K562 (cell line): ENCODE data around the gene GPX6. TPM values are rescaled to one million over a fixed set of nuclear protein-coding genes. Genes with fewer than 3 reads are reported as not detected.

Experiments used
- ATAC-seq: fragments of 200-7000 bp; cut with Tn5 transposase; 3 replicates; pipeline ENCODE4 v1.9.1; 2020; ENCODE audit warnings: moderate library complexity
- Bru-seq: library from RNA; stranded (reverse); fragments of 400-500 nt; gene quantifications from one replicate; lab custom pipeline; 2021; lab: Mats Ljungman, UMichigan
- BruChase-seq, 2 experiments: library from RNA; stranded (reverse); fragments of 400-500 nt; gene quantifications; one replicate each; lab custom pipeline; 2021; lab: Mats Ljungman, UMichigan
- BruUV-seq: library from RNA; stranded (reverse); fragments of 400-500 nt; replicated peaks from 2 replicates; lab custom pipeline; 2021; lab: Mats Ljungman, UMichigan
- CTCF ChIA-PET: fragments of 300-600 bp; formaldehyde crosslinking; extraction: SDS; loops from one replicate; lab custom pipeline; 2021; ENCODE audit warnings: low intra/inter-chr PET ratio; lab: Yijun Ruan, JAX
- POLR2A ChIA-PET: fragments of 300-600, 350-650 bp; sonication (Branson Sonifier 250); formaldehyde crosslinking; extraction: SDS; loops from one replicate; lab custom pipeline; 2021; ENCODE audit warnings: antibody characterized with exemption, inconsistent platforms; lab: Yijun Ruan, JAX
- DNase-seq, 4 experiments: peaks; one replicate each; pipeline versions ENCODE4 v3.0.0 to v3.0.0-alpha.2; 2011 to 2018; ENCODE audit warnings: low spot score in 3 of 4, mixed read lengths in 3 of 4; ENCODE audit errors: extremely low read depth in 1 of 4
- FAIRE-seq: peaks from 2 replicates; lab custom pipeline; 2011; peaks lifted over from hg19 to GRCh38; lab: Jason Lieb, UNC
- H2AFZ ChIP-seq: 2 replicates; pipeline ENCODE4 v1.6.0; 2011; ENCODE audit warnings: low read depth, low read length, control low read depth, inconsistent platforms
- H3K27ac ChIP-seq: fragments of 200-600 bp; 3 replicates; pipeline ENCODE4 v1.8.0; 2011; ENCODE audit warnings: low read depth, mild to moderate bottlenecking, control low read depth, inconsistent platforms, low read length, moderate library complexity, mixed read lengths; ENCODE audit errors: extremely low read depth
- H3K27me3 ChIP-seq, 2 experiments: fragments of 300-600 bp in 1 of 2; 2 replicates in 1 of 2; 3 replicates in 1 of 2; pipeline versions ENCODE4 v1.6.0 to v1.8.0; 2011; ENCODE audit warnings: inconsistent platforms in 2 of 2, low read length in 2 of 2, mild to moderate bottlenecking in 1 of 2, mixed read lengths in 1 of 2, moderate library complexity in 1 of 2; ENCODE audit not compliant: control insufficient read depth in 2 of 2, insufficient read depth in 2 of 2
- H3K36me3 ChIP-seq: fragments of 300-600 bp; 3 replicates; pipeline ENCODE4 v1.8.0; 2011; ENCODE audit warnings: mild to moderate bottlenecking, low read length, inconsistent platforms; ENCODE audit not compliant: control insufficient read depth, insufficient read depth
- H3K4me1 ChIP-seq, 2 experiments: fragments of 200-600 bp in 1 of 2; replicated peaks in 1 of 2; 2 replicates in 1 of 2; 3 replicates in 1 of 2; pipeline versions ENCODE4 v1.5.1 to v1.8.0; 2011; ENCODE audit warnings: inconsistent platforms in 2 of 2, low read length in 2 of 2, mild to moderate bottlenecking in 1 of 2, mixed read lengths in 1 of 2, moderate library complexity in 1 of 2; ENCODE audit not compliant: control insufficient read depth in 2 of 2, insufficient read depth in 2 of 2
- H3K4me2 ChIP-seq: 2 replicates; pipeline ENCODE4 v1.6.1; 2011; ENCODE audit warnings: low read length, control low read depth, inconsistent platforms, mixed read lengths; ENCODE audit not compliant: insufficient read depth
- H3K4me3 ChIP-seq: fragments of 200-600 bp; sonication (generic), shearing (Covaris generic); 2 replicates; pipeline ENCODE4 v1.5.1; 2016; ENCODE audit warnings: control low read depth, inconsistent platforms
- H3K79me2 ChIP-seq: fragments of 200-600 bp; 3 replicates; pipeline ENCODE4 v1.8.0; 2011; ENCODE audit warnings: low read length, inconsistent platforms; ENCODE audit not compliant: control insufficient read depth, insufficient read depth
- H3K9ac ChIP-seq, 2 experiments: 2 replicates each; pipeline versions ENCODE4 v1.6.0 to v1.6.1; 2011; ENCODE audit warnings: low read depth in 2 of 2, low read length in 2 of 2, control low read depth in 1 of 2, inconsistent platforms in 1 of 2, mild to moderate bottlenecking in 1 of 2, mixed read lengths in 1 of 2; ENCODE audit not compliant: insufficient read depth in 1 of 2
- H3K9me1 ChIP-seq: one replicate; pipeline ENCODE4 v1.6.0; 2011; ENCODE audit warnings: inconsistent platforms, mild to moderate bottlenecking, low read length, moderate library complexity; ENCODE audit not compliant: control insufficient read depth, insufficient read depth
- H3K9me3 ChIP-seq: replicated peaks from 2 replicates; pipeline ENCODE4 v1.5.1; 2011; ENCODE audit warnings: low read depth, low read length, inconsistent platforms; ENCODE audit not compliant: control insufficient read depth, insufficient read depth
- H4K20me1 ChIP-seq: replicated peaks from 2 replicates; pipeline ENCODE4 v1.6.1; 2011; ENCODE audit warnings: low read length, inconsistent platforms, mixed read lengths; ENCODE audit not compliant: control insufficient read depth, insufficient read depth
- NCOR1 ChIP-seq: fragments of 450-650 bp; IDR thresholded peaks from 2 replicates; pipeline ENCODE4 v1.6.1; 2016; ENCODE audit warnings: mild to moderate bottlenecking, moderate library complexity
- PHB ChIP-seq: fragments of 250-450 bp; sonication (Bioruptor Pico); IDR thresholded peaks from 2 replicates; pipeline ENCODE4 v1.5.0; 2021
- POLR2B ChIP-seq: fragments of 450-650 bp; IDR thresholded peaks from 2 replicates; pipeline ENCODE4 v1.6.1; 2018; ENCODE audit warnings: low read depth; ENCODE audit not compliant: partially characterized antibody
- RBM15 ChIP-seq: fragments of 200-400 bp; formaldehyde crosslinking; IDR thresholded peaks from 2 replicates; pipeline ENCODE4 v1.6.1; 2018; ENCODE audit warnings: mild to moderate bottlenecking, low read length, moderate library complexity; ENCODE audit not compliant: insufficient read depth
- ZNF124 ChIP-seq: sonication (generic); formaldehyde crosslinking; IDR thresholded peaks from 2 replicates; pipeline ENCODE4 v1.8.1; 2022; ENCODE audit warnings: missing genetic modification reagents
- WGBS: fragments of 100-300 bp; shearing (Covaris generic); methylation state at CpG from one replicate; pipeline ENCODE4 v1.1.6; 2016; ENCODE audit warnings: low coverage, mixed read lengths; ENCODE audit not compliant: insufficient coverage; ENCODE audit errors: missing lambda C conversion rate; 5-methylcytosine and 5-hydroxymethylcytosine counted together
- in situ Hi-C: fragments of 300-500 bp; cut with MboI; formaldehyde crosslinking; loops from 4 replicates; pipeline ENCODE4 v1.15.0; 2018; ENCODE audit warnings: inconsistent platforms, mixed read lengths
- intact Hi-C: fragments of 100-400 bp; cut with micrococcal nuclease; formaldehyde crosslinking; loops from 2 replicates; pipeline ENCODE4 v1.14.2; 2022
- long read RNA-seq, 3 experiments: library from polyadenylated mRNA in 2 of 3; library from RNA in 1 of 3; unstranded in 2 of 3; stranded (forward) in 1 of 3; transcript quantifications; one replicate each; pipeline ENCODE4 v2.0.0, GENCODE V29; 2019 to 2022
- polyA minus RNA-seq, 3 experiments: library from RNA; depleted of rRNA, polyadenylated mRNA; stranded (reverse); fragments of >200 nt; gene quantifications; 2 replicates each; pipeline ENCODE4 v1.2.3, GENCODE V29; 2011
- polyA plus RNA-seq, 8 experiments: library from polyadenylated mRNA; depleted of rRNA in 4 of 8; stranded (reverse) in 5 of 8; unstranded in 3 of 8; fragments of >200 nt; fragmentation: Nextera tagmentation in 2 of 8; fragmentation: Illumina TruSeq in 1 of 8; extraction: Ambion mirVana in 2 of 8; extraction: Trizol in 1 of 8; gene quantifications; 2 replicates each; pipeline versions ENCODE4 v1.2.1 to v1.2.3, GENCODE V29; 2011 to 2014; ENCODE audit warnings: inconsistent platforms in 1 of 8, missing spikeins in 1 of 8
- total RNA-seq, 7 experiments: library from RNA; depleted of rRNA in 6 of 7; stranded (reverse); fragments of >200 nt in 6 of 7; fragmentation: Illumina TruSeq in 2 of 7; extraction: Trizol in 2 of 7; gene quantifications; 2 replicates each; pipeline versions ENCODE4 v1.2.1 to v1.2.3, GENCODE V29; 2011 to 2021; ENCODE audit warnings: low replicate concordance in 1 of 7
- TF ChIP-seq, protein P1 (sequence below), 2 experiments: fragments of 450-650 bp; formaldehyde crosslinking in 1 of 2; IDR thresholded peaks; 2 replicates each; pipeline versions ENCODE4 v1.4.0 to v1.6.1; 2014 to 2020; ENCODE audit warnings: mild to moderate bottlenecking in 2 of 2, borderline replicate concordance in 1 of 2, low read depth in 1 of 2

Gene GPX6
- total RNA-seq (2011; cell fraction: chromatin; rRNA removed; ENCODE audit: low replicate concordance): not detected in 2 replicates
- not detected in 2 replicates for total RNA-seq (2011; cell fraction: nucleolus; rRNA removed)
- total RNA-seq (2011; cell fraction: nucleoplasm; rRNA removed): not detected in 2 replicates
- total RNA-seq (2014; rRNA removed) (not detected in 2 replicates), total RNA-seq (2014; rRNA removed; fragmentation: Illumina TruSeq; extraction: Trizol) (not detected in 2 replicates), total RNA-seq (2015; rRNA removed; fragmentation: Illumina TruSeq; extraction: Trizol) (not detected in 2 replicates), total RNA-seq (2021) (not detected in 2 replicates), polyA plus RNA-seq (2011; rRNA removed) (not detected in 2 replicates), polyA plus RNA-seq (2014; fragmentation: Illumina TruSeq; extraction: Trizol) (not detected in 2 replicates), polyA plus RNA-seq (2014; fragmentation: Nextera tagmentation; extraction: Ambion mirVana) (not detected), polyA plus RNA-seq (2014; rRNA removed) (not detected in 2 replicates), polyA minus RNA-seq (2011; rRNA and poly(A)+ RNA removed) (not detected in 2 replicates), Bru-seq, nascent RNA (not detected), BruChase-seq, experiment 1, labeled RNA remaining after a 2-hour chase (percentile 7 among the genes with signal in this experiment), BruChase-seq, experiment 2, labeled RNA remaining after a 6-hour chase (not detected)
- polyA plus RNA-seq (2011; cell fraction: cytosol; rRNA removed): not detected in 2 replicates
- polyA plus RNA-seq (2011; cell fraction: nucleus; rRNA removed): not detected in 2 replicates
- polyA plus RNA-seq (2012): not detected in 2 replicates
- not detected in 2 replicates for polyA minus RNA-seq (2011; cell fraction: cytosol; rRNA and poly(A)+ RNA removed)
- not detected in 2 replicates for polyA minus RNA-seq (2011; cell fraction: nucleus; rRNA and poly(A)+ RNA removed)
- long read RNA-seq, experiment 1: 0 reads
- long read RNA-seq, experiment 2: 0 reads
- long read RNA-seq, experiment 3: 0 reads

DNA sequence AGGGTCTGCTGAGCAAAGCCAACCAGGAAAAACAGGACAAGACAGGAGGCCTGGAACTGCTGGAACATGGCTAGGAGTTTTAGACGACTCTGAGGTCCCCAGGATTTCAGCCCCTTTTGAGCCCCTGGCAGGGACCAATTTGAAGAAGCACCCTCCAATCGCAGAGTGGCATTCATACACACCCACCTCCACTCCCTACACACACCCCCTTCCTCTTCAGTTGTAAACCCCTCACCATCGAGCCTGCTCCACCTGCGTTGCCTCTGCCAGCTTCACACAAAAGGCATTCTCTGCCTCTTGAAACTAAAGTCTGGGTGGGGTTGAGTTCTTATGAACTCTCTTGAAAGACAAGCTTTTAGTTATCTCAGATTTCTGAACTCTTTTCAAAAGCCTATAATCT lies at the start of gene GPX6:
Gene GPX6, minus strand, starts transcription at position 118 of the 400 bp plus-strand sequence. Its CDS starts 50 bp downstream, at position 68.
- H3K27ac ChIP-seq: no peak within 1 kb of the TSS
- no peaks in the 10 kb centered on the region for H3K9me1 ChIP-seq
- 11% methylated on average over 4 of the region's 4 CpGs for WGBS
- no peaks in the 10 kb centered on the region for H3K36me3 ChIP-seq
- no TSS peak for BruUV-seq
- no peaks in the 10 kb centered on the region for H3K9me3 ChIP-seq
- peaks cover 0 to 10% of the 10 kb centered on the region in 2 experiments; a peak in 2 of 5 replicates for H3K4me1 ChIP-seq
- intact Hi-C loops: no loop called here
- FAIRE-seq (no peak), DNase-seq (no peak), ATAC-seq (no peak)
- no peak within 1 kb of the TSS for H3K4me3 ChIP-seq
- no peak within 1 kb of the TSS for H2AFZ ChIP-seq
- CTCF ChIA-PET: no interaction called here
- H3K79me2 ChIP-seq: no peaks in the 10 kb centered on the region
- no peaks in the 10 kb centered on the region; a peak in 2 of 5 replicates for H3K27me3 ChIP-seq
- peak within 1 kb of the TSS in 1 of 2 experiments; percentile 23; a peak in 1 of 4 replicates for H3K9ac ChIP-seq
- no peak within 1 kb of the TSS for H3K4me2 ChIP-seq
- in situ Hi-C loops: no loop called here
- POLR2A ChIA-PET: interaction anchor here (1.0 to 1.4 kb wide), 6 partner anchors 8 to 98 kb away, joined by 3 to 4 read pairs (median 3); no protein-coding TSS in a partner anchor
- H4K20me1 ChIP-seq: no peaks in the 10 kb centered on the region
- no peak for TF ChIP-seq ZNF124 (CRISPR knock-in tag)
- no peak for TF ChIP-seq POLR2B
- no peak for TF ChIP-seq RBM15
- TF ChIP-seq PHB (CRISPR knock-in tag): 0 out of 2 replicates have a peak, but pooled peaks have one; percentile 42
- TF ChIP-seq, protein P1, sequence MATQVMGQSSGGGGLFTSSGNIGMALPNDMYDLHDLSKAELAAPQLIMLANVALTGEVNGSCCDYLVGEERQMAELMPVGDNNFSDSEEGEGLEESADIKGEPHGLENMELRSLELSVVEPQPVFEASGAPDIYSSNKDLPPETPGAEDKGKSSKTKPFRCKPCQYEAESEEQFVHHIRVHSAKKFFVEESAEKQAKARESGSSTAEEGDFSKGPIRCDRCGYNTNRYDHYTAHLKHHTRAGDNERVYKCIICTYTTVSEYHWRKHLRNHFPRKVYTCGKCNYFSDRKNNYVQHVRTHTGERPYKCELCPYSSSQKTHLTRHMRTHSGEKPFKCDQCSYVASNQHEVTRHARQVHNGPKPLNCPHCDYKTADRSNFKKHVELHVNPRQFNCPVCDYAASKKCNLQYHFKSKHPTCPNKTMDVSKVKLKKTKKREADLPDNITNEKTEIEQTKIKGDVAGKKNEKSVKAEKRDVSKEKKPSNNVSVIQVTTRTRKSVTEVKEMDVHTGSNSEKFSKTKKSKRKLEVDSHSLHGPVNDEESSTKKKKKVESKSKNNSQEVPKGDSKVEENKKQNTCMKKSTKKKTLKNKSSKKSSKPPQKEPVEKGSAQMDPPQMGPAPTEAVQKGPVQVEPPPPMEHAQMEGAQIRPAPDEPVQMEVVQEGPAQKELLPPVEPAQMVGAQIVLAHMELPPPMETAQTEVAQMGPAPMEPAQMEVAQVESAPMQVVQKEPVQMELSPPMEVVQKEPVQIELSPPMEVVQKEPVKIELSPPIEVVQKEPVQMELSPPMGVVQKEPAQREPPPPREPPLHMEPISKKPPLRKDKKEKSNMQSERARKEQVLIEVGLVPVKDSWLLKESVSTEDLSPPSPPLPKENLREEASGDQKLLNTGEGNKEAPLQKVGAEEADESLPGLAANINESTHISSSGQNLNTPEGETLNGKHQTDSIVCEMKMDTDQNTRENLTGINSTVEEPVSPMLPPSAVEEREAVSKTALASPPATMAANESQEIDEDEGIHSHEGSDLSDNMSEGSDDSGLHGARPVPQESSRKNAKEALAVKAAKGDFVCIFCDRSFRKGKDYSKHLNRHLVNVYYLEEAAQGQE (IDR thresholded peaks at IDR 0.05; ENCODE audit: borderline replicate concordance): no peak
- TF ChIP-seq, protein P1 (CRISPR knock-in tag; IDR thresholded peaks at IDR 0.05; ENCODE audit: low read depth): no peak
- no peak for TF ChIP-seq NCOR1
